K562 (cell line): ENCODE measurements around the gene TMEM271. TPM values are rescaled to one million over a fixed set of nuclear protein-coding genes. Genes with fewer than 3 reads are reported as not detected.

Experiments used
- HDAC1 ChIP-seq, 2 experiments: fragments of 450-650 bp; IDR thresholded peaks; 2 replicates each; pipeline ENCODE4 v1.6.1; 2016 to 2017; ENCODE audit warnings: inconsistent platforms in 1 of 2, mild to moderate bottlenecking in 1 of 2, moderate library complexity in 1 of 2
- HES1 ChIP-seq: fragments of 450-650 bp; IDR thresholded peaks from 2 replicates; pipeline ENCODE4 v1.6.1; 2016; ENCODE audit warnings: low read depth, mild to moderate bottlenecking, moderate library complexity
- NR1H2 ChIP-seq: sonication (generic); formaldehyde crosslinking; IDR thresholded peaks from 2 replicates; pipeline ENCODE4 v1.4.0; 2020; ENCODE audit warnings: mild to moderate bottlenecking, missing genetic modification reagents
- PTRF ChIP-seq: fragments of 450-650 bp; IDR thresholded peaks from 2 replicates; pipeline ENCODE4 v1.6.1; 2016; ENCODE audit warnings: mild to moderate bottlenecking, missing genetic modification characterization, missing compliant biosample characterization
- RBM22 ChIP-seq: fragments of 200-400 bp; formaldehyde crosslinking; IDR thresholded peaks from 2 replicates; pipeline ENCODE4 v1.6.1; 2018; ENCODE audit warnings: low read length, low read depth; ENCODE audit not compliant: poor library complexity, severe bottlenecking
- TFAP4 ChIP-seq: sonication (generic); formaldehyde crosslinking; IDR thresholded peaks from 2 replicates; pipeline ENCODE4 v1.8.0; 2022; ENCODE audit warnings: missing genetic modification reagents, mild to moderate bottlenecking, moderate library complexity, borderline replicate concordance
- ZNF165 ChIP-seq: fragments of 250-450 bp; sonication (Bioruptor Pico); IDR thresholded peaks from 2 replicates; pipeline ENCODE4 v1.4.0; 2020; ENCODE audit warnings: borderline replicate concordance
- ZNF311 ChIP-seq: fragments of 250-450 bp; sonication (Bioruptor Pico); IDR thresholded peaks from 2 replicates; pipeline ENCODE4 v1.4.0; 2020; ENCODE audit warnings: mild to moderate bottlenecking, moderate library complexity
- polyA plus RNA-seq, 8 experiments: library from polyadenylated mRNA; depleted of rRNA in 4 of 8; stranded (reverse) in 5 of 8; unstranded in 3 of 8; fragments of >200 nt; fragmentation: Nextera tagmentation in 2 of 8; fragmentation: Illumina TruSeq in 1 of 8; extraction: Ambion mirVana in 2 of 8; extraction: Trizol in 1 of 8; gene quantifications; 2 replicates each; pipeline versions ENCODE4 v1.2.1 to v1.2.3, GENCODE V29; 2011 to 2014; ENCODE audit warnings: inconsistent platforms in 1 of 8, missing spikeins in 1 of 8
- total RNA-seq, 7 experiments: library from RNA; depleted of rRNA in 6 of 7; stranded (reverse); fragments of >200 nt in 6 of 7; fragmentation: Illumina TruSeq in 2 of 7; extraction: Trizol in 2 of 7; gene quantifications; 2 replicates each; pipeline versions ENCODE4 v1.2.1 to v1.2.3, GENCODE V29; 2011 to 2021; ENCODE audit warnings: low replicate concordance in 1 of 7

TMEM271 gene
- total and polyA plus RNA-seq, 9 of the 15 experiments (the other 6 are each of a cell fraction or from before 2014, with no cell fraction given): not detected

- TF ChIP-seq ZNF311 (CRISPR knock-in tag) (no peak), PTRF (tag) (no peak), TFAP4 (CRISPR knock-in tag) (0 out of 2 replicates have a peak, but pooled peaks have one; percentile 10), HES1 (no peak), HDAC1 (IDR thresholded peaks at IDR 0.05) (no peak), RBM22 (no peak), ZNF165 (CRISPR knock-in tag) (no peak), NR1H2 (CRISPR knock-in tag) (no peak)
These were observed 26.5 kb upstream of the TMEM271 start (continued) for GRCh38 chr4:602559-602942.
